Nephron progenitor cell (in vitro differentiated cells): ENCODE data around the gene UQCRC1.

Source experiments
- DNase-seq: peaks from one replicate; pipeline ENCODE4 v3.0.0; 2021
- H3K27ac Mint-ChIP-seq: 2 replicates; pipeline ENCODE4 v1.8.0; 2021; ENCODE audit warnings: mild to moderate bottlenecking, moderate library complexity, mixed read lengths
- H3K27me3 Mint-ChIP-seq: 2 replicates; pipeline ENCODE4 v1.8.0; 2021; ENCODE audit warnings: mild to moderate bottlenecking, low read depth, mixed read lengths; ENCODE audit not compliant: poor library complexity
- H3K36me3 Mint-ChIP-seq: 2 replicates; pipeline ENCODE4 v1.8.0; 2021; ENCODE audit warnings: low read depth, mixed read lengths
- H3K4me1 Mint-ChIP-seq: 2 replicates; pipeline ENCODE4 v1.8.0; 2021; ENCODE audit warnings: mixed read lengths
- H3K4me3 Mint-ChIP-seq: 2 replicates; pipeline ENCODE4 v1.8.0; 2021; ENCODE audit warnings: mild to moderate bottlenecking, moderate library complexity, mixed read lengths
- H3K9me3 Mint-ChIP-seq: 2 replicates; pipeline ENCODE4 v1.8.0; 2021; ENCODE audit warnings: mild to moderate bottlenecking, moderate library complexity, mixed read lengths
- TF ChIP-seq, protein P1 (sequence below): fragments of 200-600 bp; sonication (generic); IDR thresholded peaks from 2 replicates; pipeline ENCODE4 v1.5.0; 2021; ENCODE audit warnings: antibody characterized with exemption

The UQCRC1 gene

DNA sequence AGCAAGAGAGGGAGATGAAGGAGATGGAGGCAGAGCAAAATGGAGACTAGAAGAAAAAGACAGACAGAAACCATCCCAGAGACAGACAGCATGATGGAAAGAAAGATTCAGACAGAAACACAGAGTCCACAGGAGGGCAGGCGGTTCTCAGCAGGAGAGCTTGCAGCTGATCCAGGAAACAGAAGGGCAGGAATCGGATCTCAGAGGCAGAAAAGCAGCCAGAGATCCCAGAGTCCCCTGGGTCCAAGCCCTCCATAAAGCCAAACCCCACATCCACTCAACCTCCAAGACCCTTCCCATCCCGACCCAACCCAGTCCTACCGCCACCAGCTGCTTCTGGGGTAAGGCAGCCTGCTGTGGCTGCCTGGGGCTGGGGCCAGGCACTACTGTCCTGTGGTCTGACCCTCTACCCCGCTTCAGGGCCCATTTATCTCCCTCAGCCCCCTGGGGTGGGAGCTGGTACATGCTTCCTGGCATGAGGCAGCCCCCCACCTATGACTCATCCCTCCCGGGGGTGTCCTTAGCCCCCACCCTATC, 46.0 kb downstream of the UQCRC1 start, which contains the start of gene UCN2:
Gene UCN2, minus strand, starts transcription at position 400 of the 537 bp plus-strand sequence. CDS start 657 bp downstream, outside the sequence.
- Mint-ChIP-seq H3K36me3 (no peaks in the 10 kb centered on the region), H3K4me3 (peak within 1 kb of the TSS; percentile 28), H3K4me1 (peaks cover 65% of the 10 kb centered on the region), H3K27ac (peak within 1 kb of the TSS; percentile 75), H3K27me3 (peaks cover 2% of the 10 kb centered on the region), H3K9me3 (no peaks in the 10 kb centered on the region)
- TF ChIP-seq, protein P1, sequence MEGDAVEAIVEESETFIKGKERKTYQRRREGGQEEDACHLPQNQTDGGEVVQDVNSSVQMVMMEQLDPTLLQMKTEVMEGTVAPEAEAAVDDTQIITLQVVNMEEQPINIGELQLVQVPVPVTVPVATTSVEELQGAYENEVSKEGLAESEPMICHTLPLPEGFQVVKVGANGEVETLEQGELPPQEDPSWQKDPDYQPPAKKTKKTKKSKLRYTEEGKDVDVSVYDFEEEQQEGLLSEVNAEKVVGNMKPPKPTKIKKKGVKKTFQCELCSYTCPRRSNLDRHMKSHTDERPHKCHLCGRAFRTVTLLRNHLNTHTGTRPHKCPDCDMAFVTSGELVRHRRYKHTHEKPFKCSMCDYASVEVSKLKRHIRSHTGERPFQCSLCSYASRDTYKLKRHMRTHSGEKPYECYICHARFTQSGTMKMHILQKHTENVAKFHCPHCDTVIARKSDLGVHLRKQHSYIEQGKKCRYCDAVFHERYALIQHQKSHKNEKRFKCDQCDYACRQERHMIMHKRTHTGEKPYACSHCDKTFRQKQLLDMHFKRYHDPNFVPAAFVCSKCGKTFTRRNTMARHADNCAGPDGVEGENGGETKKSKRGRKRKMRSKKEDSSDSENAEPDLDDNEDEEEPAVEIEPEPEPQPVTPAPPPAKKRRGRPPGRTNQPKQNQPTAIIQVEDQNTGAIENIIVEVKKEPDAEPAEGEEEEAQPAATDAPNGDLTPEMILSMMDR, result no peak
- DNase-seq, result no peak

DNA sequence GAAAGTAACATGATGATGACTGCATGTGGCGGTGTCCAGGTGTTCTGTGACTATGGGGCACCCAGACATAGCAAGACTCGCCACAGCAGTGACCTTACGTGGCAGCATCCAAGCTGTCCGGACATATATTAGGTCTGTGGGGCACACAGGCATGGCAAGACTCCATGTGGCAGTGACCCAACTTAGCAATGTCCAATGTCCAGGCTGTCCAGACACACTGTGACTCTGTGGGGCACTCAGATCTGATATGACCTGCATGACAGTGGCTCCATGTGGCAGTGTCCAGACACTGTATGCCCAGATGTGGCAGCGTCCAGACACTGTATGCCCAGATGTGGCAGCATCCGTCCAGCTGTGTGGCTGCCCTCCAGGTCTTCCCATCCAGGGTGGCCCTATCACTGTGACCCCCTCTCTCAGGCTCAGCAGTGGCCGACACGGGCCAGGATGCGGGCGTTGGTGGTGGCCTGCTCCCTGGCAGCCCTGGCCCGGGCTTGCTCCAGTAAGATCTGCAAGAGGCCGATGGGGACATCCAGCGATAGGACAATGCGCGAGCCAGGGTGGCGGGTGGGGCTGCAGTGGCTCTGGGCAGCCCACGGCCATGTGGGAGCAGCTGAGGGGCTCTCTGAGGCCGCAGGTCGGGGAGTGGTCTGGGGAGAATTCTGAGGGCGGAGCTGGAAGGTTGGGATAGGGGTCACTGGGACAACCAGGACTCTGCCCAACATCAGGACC, 46.9 kb downstream of the UQCRC1 start:
- Mint-ChIP-seq H3K9me3 (no peaks in the 10 kb centered on the region), H3K4me3 (no peak overlapping the region), H3K27me3 (peaks cover 2% of the 10 kb centered on the region), H3K27ac (peak overlapping the region; percentile 75), H3K36me3 (no peaks in the 10 kb centered on the region), H3K4me1 (peaks cover 72% of the 10 kb centered on the region)
- TF ChIP-seq, protein P1, result no peak
- no peak for DNase-seq

DNA sequence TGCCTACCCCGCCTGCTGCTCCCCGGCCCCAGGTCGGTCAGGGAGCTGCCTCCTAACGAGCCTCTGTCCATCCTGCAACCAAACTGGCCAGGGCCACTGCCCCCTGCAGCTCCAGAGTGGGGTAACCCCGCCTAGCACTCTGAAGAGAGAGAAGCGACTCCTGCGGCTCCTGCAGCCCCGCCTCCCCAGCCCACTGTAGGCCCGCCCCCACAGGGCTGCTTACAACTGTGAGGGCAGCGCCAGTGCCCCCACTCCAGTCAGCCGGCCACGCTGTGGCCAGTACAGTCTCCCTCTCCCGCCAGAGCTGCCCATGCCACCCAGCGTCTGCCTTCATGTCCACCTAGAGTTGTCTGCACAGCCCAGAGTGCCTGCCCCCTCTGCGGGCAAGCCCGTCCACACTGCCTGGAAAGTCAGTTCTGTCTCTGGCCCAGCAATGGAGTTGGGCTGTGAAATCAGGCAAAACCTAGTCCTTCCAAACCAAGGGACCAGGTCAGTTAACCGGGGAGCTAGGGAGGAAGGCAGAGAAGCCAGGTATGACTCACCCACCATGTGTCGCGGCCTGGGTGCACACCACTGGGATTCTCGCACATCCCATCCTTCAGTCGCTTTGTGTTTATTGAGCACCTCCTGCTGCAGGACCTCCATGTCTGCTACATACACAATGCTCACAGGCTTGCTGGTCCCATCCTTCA, 48.3 kb downstream of the UQCRC1 start:
- TF ChIP-seq, protein P1, result peak; percentile 40
- Mint-ChIP-seq H3K4me3 (peak overlapping the region; percentile 77), H3K27me3 (no peaks in the 10 kb centered on the region), H3K9me3 (no peaks in the 10 kb centered on the region), H3K4me1 (peaks cover 72% of the 10 kb centered on the region), H3K36me3 (no peaks in the 10 kb centered on the region), H3K27ac (peak overlapping the region; percentile 84)
- DNase-seq, result peak; percentile 89

DNA sequence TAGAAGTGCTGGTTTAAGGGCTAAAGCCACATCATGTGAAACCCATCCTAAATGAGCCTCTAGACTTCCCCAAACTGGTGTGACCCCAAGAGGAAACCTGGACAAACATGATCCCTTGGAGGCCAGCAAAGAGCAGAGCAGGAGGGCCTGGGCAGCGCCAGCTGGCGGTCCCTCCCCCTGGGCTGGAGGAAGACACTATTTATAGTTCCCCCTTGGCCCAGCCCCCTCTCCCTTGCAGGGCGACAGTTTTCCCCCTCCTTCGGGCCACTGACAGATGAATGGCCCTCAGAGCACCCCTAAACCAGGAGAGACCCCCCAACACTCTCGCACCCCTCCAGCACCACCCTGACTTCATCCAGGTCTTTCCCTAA, 48.8 kb downstream of the UQCRC1 start:
- Mint-ChIP-seq H3K36me3 (no peaks in the 10 kb centered on the region), H3K4me3 (peak overlapping the region; percentile 77), H3K27me3 (no peaks in the 10 kb centered on the region), H3K4me1 (peaks cover 72% of the 10 kb centered on the region), H3K9me3 (no peaks in the 10 kb centered on the region), H3K27ac (peak overlapping the region; percentile 84)
- peak; percentile 45 for DNase-seq
- TF ChIP-seq, protein P1, result no peak

DNA sequence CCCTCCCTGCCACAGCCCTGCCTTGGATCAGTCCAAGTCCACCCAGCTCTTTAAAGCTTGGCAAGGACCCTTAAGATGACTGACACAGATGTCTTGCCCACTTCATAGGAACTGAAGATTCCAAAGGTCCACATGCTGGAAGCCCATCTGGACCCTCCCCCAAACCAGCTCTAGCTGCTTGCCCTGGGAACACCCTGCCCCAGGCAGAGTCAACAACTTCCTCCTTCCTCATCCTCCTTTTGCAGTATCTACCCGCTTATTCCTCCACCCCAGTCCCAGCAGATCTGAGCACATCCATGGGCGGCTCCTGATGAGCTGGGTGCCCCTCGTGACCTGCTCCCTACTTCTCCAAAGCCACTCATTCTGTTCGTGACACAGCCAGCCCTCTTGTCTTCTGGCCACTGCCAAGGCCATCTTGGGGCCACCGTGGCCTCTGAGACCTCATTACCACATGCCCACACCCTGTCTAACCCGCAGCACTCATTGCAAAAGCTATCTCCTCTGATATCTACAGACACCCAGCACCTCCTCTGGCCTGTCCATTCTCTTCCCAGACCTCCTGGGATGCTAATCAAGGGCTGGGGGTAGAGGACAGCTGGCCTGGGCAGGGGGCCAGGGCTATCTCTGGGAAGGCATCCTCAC, 50.8 kb downstream of the UQCRC1 start:
- TF ChIP-seq, protein P1, result peak; percentile 11
- H3K9me3 Mint-ChIP-seq, result no peaks in the 10 kb centered on the region
- DNase-seq, result no peak
- H3K36me3 Mint-ChIP-seq, result peaks cover 4% of the 10 kb centered on the region
- H3K4me1 Mint-ChIP-seq, result peaks cover 76% of the 10 kb centered on the region
- H3K27ac Mint-ChIP-seq, result no peak overlapping the region
- peak overlapping the region; percentile 20 for H3K4me3 Mint-ChIP-seq
- H3K27me3 Mint-ChIP-seq, result no peaks in the 10 kb centered on the region
